ENCODE measurements around the gene SERPINA3.
"Not testable (repeated sequence)": the region's sequence is repeated elsewhere in the genome, so short reads cannot be mapped to it uniquely, and the experiment has no call there.

The SERPINA3 gene

DNA sequence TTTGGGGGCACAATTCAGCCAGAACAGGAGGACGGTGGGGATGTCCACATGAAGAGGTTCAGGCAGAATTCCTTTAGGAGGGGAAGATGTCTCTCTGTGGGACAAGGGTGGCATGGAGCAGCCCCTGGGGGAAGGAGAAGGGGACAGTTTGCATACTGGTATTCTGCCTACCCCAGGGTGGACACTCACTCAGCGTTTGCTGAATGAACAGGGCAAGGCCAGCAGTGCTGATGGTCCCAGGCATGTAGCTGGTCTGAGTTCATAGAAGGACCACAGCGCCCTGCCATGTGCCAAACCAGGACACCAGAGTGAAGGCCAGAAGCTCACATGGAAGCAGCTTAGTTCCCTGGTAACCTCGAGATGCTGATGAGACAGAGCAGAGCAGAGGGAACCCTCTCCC, 25.6 kb upstream of the SERPINA3 start:
- DNase-seq = no peak

DNA sequence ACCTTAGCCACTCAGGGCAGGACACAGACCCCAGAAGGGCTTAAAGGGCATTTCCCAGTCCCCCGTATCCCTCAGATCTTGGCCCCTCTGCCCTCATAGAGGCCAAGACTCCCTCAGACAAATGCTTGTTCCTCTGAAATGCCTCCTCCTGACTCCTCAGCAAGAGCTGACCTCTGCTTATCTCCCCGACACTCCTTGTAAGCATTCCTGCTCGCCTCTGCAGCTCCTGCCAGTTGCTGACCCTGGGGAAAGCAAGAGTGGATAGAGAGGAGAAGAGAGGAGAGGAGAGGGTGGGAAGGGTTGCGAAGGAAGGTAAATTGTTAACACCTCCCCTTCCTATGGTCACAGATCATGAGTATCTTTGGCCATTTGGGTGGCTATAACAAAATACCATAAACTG, 23.9 kb upstream of the SERPINA3 start:
- no peak for DNase-seq

DNA sequence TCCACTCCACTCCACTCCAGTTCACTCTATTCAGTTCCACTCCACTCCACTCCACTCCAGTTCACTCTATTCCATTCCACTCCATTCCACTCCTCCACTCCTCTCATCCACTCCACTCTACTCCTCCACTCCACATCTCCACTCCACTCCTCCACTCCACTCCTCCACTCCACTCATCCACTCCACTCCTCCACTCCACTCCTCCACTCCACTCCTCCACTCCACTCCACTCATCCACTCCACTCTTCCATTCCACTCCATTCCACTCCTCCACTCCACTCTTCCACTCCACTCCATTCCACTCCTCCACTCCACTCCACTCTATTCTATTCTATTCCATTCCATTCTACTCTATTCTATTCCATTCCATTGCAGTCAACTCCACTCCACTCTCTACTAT, 21.1 kb upstream of the SERPINA3 start:
- DNase-seq = no peak

DNA sequence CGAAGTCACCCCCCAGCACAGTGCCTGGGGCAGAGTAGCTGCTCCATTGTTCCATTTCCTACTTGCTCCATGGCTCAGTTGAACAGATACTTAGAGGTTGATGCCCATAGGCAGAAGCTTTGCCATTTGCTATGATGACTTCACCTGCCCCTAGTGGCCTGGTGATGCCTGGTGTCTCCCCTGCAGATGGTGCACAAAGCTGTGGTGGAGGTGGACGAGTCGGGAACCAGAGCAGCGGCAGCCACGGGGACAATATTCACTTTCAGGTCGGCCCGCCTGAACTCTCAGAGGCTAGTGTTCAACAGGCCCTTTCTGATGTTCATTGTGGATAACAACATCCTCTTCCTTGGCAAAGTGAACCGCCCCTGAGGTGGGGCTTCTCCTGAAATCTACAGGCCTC, 20.3 kb upstream of the SERPINA3 start:
- DNase-seq = no peak

DNA sequence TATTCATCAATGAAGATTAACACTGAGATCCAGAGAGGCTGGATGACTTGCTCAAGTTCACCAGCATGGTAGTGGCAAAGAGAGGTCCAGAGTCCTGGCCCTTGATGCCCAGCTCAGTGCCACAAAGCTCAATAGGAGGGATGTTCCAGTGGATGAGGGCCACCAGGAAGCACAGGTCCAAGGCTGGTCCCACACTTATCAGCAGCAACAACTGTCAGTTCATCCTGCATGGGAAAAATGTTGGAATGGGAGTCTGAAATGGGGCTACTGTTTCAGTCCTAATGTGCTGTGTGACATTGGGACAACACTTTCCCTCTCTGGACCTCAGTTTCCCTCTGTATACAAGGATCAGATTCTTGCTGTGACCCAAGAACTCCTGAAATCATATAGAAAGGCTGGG, 19.7 kb upstream of the SERPINA3 start:
- no peak for DNase-seq

DNA sequence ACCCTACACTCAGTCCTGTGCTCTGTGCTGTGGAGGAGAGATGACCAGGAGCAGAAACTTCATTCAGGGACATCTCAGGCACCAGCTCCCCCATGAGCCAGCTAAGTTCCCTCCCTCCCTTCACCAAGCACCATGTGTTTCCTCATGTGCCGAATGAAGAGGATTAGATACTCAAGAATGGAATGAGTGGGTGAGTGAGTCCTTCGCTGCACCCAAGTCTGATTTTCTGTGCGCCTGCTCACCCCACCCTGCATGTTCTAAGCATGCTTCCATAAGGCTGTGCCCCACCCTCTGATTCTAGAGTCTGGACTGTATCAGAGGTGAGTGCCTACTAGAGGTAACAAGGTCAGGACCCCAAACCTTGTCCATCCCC, 18.8 kb upstream of the SERPINA3 start:
- DNase-seq = no peak

DNA sequence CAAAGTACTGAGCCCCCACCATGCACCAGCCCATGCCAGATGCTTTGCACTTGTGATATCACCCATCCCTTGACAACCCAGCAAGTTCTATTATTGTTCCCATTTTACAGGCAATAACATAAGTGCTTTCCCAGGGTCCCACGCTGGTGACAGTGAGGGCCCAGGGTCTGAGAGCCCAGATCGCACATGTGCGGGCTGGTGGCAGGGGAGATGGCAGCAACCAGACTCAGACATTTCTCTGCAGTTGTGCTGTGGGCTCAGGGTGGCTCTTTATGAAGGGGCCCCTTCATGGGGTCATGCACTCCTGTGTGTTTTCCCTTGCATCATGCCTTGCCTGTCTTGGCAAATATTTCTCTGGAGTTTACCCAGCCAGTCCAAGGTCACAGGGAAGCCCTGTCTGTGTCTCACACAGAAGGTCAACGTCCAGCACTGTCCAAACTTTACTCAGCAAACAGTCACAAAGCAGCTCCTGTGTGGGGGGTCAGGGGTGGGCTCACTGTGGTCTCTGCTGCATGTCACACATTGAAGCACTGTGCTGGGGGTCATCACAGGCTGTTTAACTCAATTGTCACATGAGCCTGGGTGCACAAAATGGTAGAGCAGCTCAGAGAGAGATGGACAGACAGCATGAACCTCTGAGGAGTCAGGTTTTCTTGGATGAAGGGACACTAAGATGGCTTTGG, 18.3 kb upstream of the SERPINA3 start:
- no peak for DNase-seq

DNA sequence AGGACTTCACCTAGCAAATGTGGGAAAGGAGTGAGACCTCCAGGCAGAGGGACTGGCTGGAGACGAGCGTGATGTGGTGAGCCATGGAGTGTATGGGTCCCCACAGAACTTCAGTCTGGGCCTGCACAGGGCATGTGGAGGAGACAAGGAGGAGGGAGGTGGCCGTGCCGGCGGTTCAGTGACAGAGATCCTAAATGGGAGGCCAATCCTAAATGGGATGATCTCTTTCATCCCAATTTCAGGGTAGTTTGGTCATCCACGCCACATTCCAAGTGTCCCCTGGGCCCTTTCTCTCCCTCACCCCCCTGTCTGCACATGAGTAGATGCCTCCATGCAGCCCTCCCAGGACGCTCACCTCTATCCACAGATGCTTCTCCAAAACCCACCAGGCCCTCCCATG, 17.8 kb upstream of the SERPINA3 start:
- DNase-seq = no peak

DNA sequence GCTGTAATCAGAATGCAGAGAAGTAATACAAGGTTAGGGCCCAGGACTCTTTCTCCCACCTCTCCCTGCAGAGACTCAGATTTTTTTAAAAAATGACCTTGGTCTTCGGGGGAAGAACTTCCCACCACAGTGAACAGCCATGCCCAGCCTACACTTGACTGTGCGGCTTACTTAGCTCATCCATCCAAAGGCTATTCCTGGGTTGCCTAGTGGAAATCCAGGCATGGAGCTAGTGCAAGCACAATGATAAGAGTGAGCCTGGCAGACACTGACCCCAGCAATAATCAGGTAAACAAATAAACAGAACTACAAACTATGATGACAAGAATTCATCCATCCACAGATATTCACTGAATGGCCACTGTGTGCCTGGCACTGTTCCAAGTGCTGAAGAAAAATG, 16.3 kb upstream of the SERPINA3 start:
- DNase-seq = no peak

DNA sequence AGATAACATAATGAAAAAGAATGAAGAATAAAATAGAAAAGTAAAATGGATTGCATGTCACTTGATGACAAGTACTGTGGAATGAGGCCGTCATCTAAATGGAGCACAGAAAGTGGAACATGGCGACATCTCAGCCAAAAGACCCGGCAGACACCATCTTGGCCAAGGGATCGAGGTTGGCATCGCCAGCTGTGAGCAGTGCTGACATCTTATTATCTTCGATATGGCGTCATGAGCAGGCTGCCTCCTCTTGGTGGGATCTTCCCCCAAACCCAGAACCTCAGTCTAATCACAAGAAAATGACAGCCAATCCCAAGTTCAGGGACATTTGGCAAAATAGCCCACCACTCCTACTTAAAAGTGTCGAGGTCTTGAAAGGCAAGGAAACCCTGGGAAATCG, 15.8 kb upstream of the SERPINA3 start:
- DNase-seq = no peak

DNA sequence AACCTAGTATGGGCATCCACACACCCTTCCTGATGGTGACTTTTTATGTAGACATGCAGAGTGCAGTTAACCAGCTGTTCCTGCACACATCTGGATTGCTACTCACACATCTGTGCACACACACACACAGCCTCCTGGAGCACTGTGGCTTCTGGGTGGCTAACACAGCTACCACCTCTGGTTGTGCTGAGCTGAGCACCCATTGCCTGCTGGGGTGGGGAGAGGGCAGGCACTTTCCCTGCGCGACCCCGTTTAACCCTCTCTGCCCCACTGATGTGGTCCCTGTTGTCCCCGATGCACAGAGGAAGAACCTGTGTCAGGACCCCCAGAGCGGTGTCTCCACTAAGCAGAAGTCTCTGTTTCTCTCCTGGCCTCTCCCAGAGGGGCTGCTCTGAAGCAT, 14.4 kb upstream of the SERPINA3 start:
- no peak for DNase-seq

DNA sequence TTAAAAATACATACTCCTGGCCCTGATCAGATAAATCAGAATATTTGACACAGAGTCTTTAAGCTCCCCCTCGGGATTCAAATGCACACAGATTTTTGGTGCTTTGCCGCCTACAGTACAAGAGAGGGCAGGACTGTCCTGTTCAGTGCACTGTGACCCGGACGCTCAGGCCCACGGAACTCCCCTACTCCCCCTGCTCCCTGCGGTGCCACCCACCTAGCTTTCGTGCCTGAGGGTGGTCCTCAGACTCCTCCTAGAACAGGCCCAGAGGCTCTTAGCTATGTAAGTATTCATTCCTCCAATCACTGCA, 13.7 kb upstream of the SERPINA3 start:
- DNase-seq = no peak

DNA sequence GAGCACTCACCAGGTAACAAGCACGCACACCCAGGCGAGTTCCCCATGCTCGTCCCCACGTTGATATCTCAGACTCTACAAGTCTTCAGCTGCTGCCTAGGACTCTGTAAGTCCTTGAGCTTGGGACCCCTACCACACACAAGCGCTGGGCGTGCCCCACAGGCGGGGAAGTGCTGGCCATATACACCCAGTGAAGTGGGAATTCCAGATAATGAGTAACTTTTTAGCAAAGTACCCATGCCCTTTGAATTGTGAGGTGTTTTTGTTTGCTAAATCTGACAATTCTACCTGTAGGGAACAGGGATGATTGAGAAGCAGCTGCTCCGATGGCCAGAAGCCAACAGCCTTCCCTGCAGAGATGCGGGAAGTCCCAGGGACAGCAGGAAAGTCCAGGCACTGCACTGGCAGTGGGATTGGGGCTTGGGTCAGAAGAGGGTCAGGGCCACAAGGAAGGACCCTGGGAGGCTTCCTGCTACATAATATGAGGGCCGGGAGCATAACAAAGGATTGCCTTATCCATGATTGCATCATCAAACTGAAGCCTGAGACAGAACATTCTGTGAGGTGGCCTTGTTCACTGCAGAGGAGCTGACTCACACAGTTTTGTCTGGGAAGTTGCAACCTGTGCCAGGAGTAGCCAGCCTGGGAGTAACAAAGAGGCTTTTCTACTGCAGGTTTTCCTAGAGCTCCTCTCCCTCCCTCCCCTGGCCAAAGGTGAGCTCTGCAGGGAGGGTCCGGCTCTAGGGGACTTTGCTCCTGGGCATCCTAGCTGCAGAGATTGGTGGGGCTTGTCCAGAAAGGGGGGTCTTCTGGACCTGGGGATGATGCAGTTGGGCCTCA, 13.2 kb upstream of the SERPINA3 start:
- DNase-seq = no peak

DNA sequence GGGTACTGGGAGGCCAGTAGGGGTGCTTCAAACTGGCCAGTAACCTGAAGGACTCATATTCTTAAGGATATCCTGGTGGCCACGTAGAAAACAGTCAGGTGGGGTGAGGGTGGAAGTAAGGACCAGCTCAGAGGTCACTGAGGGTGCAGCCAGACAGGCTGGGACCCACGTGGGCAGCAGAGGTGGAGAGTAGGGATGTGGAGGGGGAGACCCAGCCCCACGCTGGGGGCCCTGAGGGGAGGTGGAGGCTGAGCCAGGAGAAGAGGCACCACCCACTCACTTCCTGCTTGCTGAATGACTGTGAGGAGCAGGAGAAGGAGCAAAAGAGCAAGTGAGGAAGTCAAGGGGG, 12.6 kb upstream of the SERPINA3 start:
- DNase-seq = no peak

DNA sequence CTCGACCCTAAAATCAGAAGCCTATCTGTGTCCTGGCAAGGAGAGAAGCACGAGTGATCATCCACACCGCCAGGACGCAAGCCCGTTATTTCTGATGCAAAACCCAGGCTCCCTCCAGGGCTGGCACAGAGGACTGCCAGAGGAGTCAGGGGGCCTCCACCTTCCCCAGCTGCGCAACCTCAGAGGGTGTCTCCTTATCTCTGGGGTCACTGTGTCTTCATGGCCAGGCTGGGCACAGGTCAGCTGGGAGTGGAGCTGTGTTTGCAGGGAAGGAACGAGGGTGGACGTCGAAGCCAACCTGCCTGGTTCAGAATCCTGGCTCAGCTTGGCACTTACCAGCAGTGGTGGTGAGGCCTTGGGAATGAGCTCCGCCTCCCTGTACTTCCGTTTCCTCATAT, 12.0 kb upstream of the SERPINA3 start:
- no peak for DNase-seq

DNA sequence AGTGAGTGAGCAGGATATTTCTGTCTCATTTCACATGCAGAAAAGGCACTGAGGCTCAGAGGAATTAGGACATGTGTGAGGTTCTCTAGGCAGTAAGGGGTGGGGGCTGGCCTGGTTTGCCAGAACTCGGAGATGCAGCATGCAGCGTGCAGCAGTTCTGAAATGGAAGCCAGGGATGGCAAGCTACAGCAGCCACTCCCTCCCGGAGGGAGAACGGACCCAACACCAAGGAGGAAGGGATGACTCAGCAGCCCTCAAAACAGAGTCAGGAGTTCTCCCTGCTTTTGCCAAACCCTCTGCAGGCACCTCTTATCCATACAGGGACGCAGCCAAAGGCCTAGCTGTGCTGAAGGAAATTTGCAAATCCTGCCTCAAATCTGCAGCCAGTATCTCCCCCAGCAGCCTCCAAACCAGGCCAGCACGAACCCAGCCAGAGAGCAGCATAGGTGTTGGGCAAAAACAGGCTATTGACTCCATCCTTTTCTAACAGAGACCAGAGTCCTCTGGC, 10.3 kb upstream of the SERPINA3 start:
- no peak for DNase-seq

DNA sequence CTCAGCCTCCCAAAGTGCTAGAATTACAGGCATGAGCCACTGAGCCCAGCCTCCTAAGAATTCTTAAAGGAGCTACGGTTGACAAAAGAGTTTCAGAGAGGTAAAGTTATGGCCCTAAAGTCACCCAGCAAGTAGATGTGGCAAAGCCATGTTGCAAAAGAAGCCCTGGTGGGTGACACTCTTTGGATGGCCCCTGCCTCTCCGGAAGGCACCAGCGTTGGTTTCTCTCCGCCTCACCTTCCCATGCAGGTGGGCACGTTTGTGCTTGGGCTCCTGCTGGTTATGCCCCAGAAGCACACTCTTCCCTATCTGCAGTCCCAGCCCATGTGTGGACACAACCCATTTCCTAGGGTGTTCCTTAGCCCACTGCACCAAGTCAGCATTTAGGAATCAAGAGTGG, 9.5 kb upstream of the SERPINA3 start:
- DNase-seq = no peak

DNA sequence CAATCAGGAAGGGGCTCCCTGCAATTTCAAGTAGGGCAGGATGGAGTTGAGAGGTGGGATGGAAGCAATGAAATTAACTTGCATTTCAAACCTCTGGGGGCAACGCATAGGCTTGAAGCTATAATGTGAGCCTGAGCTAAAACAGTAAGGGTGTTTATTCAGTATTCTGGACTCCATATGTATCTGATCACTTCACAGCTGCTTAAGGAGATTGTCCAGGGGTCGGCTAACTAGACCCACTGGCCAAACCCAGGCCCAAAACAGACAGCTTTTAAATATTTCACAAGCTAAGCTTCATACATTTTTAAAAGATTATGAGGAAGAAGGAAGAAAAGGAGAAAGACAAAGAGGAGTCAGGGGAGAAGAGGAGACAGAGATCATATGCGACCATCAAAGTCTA, 6.8 kb upstream of the SERPINA3 start:
- DNase-seq = no peak

DNA sequence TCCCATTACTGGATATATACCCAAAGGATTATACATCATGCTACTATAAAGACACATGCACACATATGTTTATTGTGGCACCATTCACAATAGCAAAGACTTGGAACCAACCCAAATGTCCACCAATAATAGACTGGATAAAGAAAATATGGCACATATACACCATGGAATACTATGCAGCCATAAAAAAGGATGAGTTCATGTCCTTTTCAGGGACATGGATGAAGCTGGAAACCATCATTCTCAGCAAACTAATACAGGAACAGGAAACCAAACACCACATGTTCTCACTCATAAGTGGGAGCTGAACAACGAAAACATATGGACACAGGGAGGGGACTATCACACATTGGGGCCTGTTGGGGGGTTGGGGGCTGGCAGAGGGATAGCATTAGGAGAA, 3.2 kb upstream of the SERPINA3 start:
- DNase-seq = not testable (repeated sequence)

DNA sequence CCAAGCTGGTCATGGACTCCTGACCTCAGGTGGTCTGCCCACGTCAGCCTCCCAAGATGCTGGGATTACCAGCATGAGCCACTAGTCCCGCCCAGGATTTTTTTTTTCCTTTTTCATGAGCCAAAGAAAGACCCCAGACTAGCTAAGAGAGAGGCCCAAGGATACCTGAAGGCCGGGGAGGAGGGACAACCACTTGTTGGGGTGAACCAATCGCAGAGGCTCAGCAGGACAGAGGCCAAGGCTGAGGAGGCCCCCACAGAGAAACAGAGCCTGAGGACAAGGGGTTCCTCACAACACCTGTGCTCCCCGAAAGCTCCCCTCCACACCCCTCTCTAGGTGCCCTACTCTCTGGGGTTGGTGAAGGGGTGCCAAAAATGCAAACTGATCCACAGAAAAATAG, 1.0 kb upstream of the SERPINA3 start:
- DNase-seq = no peak

DNA sequence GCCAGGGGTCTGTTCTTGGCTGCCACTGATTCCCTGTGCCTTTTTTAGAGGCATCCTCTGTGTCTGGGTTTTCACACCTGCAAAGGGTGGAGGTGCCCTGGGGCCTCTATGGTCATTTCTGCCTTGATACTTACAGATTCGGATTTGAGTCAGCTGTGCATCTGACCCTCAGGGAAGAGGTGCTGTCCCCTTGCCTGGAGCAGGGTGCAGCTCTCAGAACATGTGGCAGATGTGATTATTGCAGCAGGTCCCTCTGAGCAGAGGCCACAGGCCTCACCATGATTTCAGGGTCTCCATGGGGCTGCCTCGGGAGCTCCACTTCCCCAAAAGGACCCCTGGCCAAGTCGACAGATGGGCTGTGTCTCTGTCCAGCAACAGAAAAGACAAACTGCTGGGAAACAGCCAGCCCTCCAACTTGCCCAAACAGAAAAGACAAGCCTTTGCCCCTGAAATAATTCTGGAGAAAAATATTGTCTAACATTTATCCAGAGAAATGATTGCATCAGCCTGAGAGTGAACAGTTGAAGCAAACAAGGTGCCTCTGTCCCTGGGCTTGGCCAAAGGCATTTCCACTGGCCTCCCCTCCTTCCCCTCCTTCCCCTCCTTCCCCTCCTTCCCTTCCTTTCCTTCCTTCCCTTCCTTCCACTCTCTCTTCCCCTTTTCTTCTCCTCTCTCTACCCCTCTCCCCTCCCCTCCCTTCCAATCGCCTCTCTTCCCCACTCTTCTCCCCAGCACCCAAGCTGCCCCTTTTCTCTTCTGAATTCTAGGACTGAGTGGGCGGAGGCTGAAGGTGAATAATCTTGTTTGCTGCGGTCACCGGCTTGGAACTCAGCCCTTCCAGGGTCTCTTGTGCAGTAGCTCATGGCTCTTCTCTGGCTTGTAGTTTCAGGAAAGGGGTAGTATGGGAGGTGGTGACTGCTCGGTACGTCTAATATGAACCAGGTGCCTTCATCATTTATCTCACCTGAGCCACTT, 676 bp downstream of the SERPINA3 start:
- no peak for DNase-seq

DNA sequence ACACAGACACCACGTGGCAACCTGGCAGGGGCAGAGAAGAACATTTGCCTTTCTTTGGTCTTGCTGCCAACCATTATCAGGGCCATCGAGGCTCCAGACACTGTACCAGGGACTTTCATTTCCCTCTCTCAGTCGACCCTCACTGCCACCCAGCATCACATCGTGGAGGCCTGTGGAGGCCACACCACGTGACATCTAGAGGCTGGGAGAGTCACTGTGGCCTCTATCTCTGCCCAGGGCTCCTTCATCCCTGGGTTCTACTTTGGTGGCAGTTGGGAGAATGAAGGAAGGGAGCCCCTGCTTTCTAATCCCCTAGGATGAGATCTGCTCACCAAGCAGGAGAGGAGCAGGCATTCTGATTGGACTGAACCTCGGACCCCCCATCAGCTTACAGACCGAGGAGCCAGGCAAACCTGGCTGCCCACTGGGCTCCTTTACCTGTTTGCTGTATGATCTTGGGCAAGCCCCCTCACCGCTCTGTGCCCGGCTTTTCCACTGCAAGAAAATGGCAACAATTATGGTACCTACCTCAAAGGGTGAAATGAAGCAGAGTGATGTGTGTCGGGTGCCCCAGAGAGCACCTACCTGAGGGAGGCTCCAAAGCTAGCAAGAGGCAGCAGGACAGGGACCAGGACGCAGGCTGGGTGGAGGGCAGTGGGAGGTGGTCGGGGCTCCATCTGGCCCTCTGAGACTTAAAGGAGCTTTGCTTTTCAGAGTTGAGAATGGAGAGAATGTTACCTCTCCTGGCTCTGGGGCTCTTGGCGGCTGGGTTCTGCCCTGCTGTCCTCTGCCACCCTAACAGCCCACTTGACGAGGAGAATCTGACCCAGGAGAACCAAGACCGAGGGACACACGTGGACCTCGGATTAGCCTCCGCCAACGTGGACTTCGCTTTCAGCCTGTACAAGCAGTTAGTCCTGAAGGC, 1.8 kb downstream of the SERPINA3 start:
- DNase-seq = no peak

DNA sequence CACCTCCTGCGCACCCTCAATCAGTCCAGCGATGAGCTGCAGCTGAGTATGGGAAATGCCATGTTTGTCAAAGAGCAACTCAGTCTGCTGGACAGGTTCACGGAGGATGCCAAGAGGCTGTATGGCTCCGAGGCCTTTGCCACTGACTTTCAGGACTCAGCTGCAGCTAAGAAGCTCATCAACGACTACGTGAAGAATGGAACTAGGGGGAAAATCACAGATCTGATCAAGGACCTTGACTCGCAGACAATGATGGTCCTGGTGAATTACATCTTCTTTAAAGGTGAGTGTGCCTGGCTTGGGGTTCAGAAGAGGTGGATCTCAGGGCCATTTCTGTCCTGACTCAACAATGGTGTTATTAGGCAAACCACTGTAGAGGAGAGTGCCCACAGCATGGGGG, 2.6 kb downstream of the SERPINA3 start:
- no peak for DNase-seq
